SIG-M5 treated with dmso at 0.1 percent for 504 hours (cell line): Measurements from ENCODE around the gene IGFBP1.
"Not testable (repeated sequence)": the region's sequence is repeated elsewhere in the genome, so short reads cannot be mapped to it uniquely, and the experiment has no call there.

Experiments used
- DNase-seq: peaks from one replicate; lab custom pipeline; 2025; ENCODE audit not compliant: unreplicated experiment; lab: John Stamatoyannopoulos, UW

IGFBP1 gene

DNA sequence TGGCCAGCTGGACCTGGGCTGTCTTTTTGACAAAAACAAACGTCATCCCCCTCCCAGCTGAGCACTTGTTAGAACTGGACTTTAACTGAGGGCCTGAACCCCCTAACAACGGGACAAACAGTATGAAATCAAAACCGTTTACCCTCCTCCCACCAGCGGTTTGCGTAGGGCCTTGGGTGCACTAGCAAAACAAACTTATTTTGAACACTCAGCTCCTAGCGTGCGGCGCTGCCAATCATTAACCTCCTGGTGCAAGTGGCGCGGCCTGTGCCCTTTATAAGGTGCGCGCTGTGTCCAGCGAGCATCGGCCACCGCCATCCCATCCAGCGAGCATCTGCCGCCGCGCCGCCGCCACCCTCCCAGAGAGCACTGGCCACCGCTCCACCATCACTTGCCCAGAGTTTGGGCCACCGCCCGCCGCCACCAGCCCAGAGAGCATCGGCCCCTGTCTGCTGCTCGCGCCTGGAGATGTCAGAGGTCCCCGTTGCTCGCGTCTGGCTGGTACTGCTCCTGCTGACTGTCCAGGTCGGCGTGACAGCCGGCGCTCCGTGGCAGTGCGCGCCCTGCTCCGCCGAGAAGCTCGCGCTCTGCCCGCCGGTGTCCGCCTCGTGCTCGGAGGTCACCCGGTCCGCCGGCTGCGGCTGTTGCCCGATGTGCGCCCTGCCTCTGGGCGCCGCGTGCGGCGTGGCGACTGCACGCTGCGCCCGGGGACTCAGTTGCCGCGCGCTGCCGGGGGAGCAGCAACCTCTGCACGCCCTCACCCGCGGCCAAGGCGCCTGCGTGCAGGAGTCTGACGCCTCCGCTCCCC lies at the start of gene IGFBP1:
Gene IGFBP1 (plus strand): TSS at position 304 of the 808 bp plus-strand sequence. CDS start 165 bp downstream, at position 469.
- DNase-seq = no peak

DNA sequence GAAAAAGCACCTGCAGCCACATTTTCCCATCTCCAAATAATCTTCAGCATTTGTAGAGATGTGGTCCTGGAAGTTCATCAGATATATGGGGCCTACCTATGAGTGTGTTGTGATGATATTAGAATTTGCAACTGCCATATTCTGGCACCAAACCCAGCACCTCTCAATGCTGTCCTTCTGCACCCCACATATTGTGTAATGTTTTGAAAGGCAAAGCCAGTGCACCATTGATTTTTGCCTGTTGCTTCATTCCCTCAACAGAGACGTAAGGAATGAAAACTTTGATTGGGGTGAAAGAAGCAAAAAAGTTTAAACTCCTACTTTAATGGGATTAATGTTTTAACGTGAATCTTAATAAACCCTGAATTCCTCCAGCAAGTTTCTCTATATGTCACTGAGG lies 49.4 kb upstream of the IGFBP1 start:
- not testable (repeated sequence) for DNase-seq

DNA sequence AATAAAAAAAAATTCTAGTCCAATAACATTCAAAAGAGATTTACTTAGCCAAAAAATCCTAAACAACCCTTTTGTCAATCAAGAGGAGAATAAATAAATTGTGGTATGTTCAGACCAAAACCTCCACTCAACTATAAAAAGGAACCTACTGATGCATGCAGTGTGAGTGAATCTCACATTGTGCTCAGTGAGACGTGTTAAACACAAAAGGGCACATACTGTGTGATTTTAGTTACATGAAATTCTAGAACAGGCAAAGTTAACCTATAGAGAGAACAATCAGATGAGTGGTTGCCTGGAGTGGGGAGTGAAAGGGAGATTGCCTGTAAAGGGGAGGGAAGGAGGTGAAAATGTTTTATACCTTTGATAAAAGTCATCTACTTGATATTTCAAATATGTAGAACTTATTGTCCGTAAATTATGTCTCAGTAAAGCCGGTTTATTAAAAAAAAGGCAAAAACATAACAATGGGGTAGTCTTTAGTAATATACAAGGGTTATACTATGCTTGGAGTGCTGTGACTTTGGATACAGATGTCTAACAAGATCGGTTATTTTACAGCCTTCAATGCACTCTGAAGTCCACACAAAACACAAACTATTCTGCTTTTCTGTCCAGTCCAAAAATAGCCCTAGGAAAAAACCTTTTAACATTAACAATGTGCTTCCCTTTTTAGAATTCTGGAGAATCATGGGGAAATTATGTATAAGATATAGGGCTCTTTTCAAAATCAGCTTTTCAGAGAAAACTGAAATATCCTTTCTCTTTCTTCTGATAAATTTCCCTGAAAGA lies 46.2 kb upstream of the IGFBP1 start:
- DNase-seq = not testable (repeated sequence)

DNA sequence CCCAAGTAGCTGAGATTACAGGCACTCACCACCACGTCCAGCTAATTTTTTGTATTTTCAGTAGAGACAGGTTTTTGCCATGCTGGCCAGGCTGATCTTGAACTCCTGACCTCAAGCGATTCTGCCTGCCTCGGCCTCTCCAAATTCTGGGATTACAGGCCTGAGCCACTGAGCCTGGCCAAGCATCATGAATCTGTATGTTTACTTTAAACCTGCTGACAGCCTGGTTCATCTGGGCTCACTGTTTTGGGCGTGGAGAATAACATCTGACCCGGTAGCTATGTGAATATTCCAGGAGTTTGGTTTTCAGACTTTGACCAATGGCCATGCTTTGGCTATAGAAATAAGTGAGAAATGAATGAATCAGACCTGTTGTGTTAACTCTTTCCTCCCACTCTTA lies 41.8 kb upstream of the IGFBP1 start:
- DNase-seq = not testable (repeated sequence)

DNA sequence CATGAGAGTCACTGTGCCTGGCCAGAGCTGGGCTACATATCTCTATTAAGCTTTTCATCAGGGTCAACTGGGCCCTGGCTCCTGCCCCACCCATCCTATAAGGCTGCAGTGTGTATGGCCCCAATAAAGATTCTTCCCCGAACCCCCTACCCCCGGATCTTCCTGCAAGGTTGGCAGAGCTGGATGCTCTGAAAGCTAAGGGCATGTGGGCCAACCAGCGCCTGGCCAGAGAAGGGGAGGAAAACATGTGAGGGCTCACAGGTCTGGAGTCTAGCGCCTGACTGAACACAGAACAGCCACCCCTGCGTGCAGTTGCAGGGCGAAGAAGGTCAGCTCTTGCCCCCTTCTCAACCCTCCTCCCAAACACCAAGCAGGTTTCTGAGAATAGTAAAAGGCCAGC lies 39.6 kb upstream of the IGFBP1 start:
- DNase-seq = not testable (repeated sequence)

DNA sequence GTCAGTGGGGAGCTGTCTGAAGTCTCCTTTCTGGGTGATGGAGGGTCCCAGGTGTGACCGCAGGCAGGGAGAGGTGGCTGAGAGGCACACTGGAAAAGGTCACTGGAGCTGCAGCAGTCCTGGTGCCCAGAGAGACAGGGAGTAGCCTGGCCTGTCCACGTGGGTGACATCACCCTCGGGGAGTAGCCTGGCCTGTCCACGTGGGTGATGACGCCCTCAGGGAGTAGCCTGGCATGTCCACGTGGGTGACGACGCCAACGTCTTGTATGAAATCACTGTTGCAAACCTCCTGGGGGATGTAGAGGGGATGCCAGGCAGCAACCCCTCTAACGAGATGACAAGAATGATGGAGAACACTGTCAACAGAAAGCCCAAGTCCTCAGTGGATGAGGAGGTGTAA lies 35.3 kb upstream of the IGFBP1 start:
- not testable (repeated sequence) for DNase-seq

DNA sequence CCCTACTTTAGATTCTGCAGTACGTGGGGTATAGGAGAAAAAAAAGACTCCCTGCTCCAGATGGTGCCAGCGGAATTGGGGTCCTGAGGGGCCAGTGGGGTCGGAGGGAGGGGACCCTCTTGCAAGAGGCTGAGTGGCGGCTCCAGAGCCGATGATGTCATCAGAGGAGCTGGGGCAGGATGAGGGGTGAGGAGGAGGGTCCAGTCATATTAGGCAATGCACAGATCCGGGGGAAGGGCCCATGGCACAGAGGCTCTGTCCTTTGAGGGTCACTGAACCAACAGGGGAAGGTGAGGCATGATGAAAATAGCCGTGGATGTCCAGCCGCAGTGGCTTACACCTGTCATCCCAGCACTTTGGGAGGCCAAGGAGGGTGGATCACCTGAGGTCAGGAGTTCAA lies 34.8 kb upstream of the IGFBP1 start:
- DNase-seq = not testable (repeated sequence)

DNA sequence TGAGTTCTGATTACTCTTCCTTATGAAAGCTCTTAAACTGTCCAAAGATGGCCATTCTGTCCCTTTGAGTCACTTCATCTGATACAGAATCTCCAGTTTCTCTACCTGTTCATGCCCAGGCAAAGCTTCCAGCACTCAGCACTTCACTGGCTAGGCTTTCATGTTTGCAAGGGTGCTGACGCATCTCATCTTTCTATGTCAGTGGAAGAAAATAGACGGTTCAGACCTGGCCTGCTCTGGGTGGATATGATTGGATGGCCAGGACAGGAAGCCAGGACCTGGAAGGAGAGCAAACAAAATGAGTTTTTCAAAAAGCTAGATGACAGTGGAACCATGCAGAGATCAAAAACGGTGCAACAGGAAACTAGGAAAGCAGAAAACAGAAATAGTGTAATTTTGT lies 32.6 kb upstream of the IGFBP1 start:
- not testable (repeated sequence) for DNase-seq

DNA sequence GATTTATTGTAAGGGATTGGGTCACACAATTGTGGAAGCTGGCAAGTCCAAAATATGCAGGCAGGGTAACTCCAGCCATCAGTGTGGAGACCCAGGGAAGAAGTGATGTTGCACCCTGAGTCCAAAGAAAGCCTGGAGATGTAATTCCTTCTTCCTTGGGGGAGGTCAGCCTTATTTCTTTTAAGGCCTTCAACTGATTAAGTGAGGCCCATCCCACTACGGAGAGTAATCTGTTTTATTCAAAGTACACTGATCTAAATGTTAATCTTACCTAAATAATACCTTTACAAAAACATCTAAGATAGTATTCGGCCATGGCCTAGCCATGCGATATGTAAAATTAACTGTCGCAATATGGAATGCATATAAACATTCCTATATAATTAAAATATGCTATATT lies 31.4 kb upstream of the IGFBP1 start:
- DNase-seq = not testable (repeated sequence)

DNA sequence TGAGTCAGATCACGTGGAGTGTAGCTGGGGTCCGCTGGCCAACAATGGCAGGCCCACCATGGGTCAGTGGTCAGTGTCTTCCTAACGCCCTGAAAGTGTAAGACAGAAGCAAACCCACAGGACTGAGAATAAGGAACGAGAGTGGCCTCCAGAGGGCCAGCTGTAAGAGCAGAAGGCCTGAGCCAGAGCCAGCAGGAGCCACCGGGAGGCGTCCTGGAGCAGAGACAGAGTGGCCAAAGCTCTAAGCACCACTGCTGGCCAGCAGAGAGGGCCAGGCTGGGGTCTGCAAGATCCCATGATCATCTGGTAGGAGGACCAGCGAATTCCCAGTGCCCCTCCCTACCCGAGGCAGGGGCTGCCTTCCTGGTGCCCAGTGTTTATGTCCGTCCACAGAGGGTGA lies 24.6 kb upstream of the IGFBP1 start:
- no peak for DNase-seq

DNA sequence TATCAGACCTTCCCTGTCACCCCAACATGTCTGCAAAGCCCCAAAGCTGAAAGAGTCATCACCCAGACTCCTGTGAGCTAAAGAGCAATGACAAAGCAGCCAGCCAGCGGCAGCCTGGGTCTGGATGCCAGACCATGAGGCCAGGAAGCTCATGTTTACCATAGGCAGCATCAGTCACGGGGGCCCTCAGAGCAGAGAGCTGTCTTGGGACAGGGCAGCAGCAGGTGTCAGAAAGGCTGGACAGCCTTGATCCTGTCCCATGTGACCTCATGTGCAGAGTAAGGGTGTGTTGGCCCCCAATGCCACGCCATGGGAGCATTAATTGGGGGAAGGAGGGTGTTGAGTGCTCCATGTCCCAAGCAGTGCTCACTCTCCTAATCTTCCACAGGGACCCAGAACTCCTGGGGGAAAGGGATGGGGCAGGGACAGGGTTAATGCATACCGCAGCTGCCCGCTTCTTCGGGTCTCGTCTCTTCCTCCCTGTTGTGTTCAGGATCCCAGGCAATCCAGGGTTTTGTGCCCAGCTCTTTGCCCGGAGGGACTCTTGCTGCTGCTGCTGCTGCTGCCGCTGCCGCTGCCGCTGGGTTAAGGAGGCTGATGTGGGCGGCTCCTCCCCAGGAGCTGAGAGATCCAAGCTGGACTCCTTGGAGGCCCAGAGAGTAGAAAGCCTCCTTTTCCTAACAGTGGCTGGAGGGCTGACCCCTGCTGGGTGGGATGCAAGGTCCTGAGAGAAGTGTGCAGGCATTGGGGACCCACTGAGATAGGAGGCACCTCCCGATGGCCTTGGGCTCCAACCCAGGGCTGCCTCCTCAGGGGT lies 22.5 kb upstream of the IGFBP1 start:
- DNase-seq = no peak

DNA sequence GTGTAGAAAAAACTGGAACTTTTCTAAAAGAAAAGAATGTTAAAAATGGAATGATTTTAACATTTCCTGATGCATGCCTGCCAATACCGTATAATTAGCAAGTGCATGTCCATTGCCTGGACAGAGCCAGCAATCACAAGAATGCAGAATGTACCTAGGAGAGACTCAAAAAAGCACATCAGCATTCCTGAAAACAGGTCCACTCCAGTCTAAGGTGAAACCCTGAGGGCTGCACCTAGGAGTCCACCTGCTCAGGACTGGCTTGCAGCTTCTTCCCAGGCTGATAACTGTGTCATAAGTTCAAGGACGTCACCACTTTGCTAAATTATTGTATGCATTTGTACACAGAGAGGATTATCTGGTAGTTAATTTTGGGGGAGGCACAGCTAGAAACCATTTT lies 20.8 kb upstream of the IGFBP1 start:
- no peak for DNase-seq

DNA sequence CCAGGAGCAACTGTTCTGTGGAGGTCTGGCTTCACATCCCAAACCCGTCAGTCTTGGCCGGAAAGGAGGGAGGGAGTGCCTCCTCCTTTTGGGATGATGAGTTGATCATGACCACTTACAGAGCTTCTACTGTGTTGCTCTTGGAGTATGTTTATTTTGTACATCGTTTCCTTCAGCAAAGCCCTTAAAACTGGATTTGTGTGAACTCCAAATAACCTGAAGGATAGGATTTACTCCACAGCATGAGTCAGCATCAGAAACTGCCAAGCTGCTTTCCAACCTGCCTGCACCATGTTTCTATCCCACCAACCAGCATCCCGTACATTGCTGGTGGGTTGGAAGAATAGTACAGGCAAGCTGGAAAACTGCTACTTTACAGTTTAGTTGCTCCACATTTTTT lies 18.9 kb upstream of the IGFBP1 start:
- no peak for DNase-seq

DNA sequence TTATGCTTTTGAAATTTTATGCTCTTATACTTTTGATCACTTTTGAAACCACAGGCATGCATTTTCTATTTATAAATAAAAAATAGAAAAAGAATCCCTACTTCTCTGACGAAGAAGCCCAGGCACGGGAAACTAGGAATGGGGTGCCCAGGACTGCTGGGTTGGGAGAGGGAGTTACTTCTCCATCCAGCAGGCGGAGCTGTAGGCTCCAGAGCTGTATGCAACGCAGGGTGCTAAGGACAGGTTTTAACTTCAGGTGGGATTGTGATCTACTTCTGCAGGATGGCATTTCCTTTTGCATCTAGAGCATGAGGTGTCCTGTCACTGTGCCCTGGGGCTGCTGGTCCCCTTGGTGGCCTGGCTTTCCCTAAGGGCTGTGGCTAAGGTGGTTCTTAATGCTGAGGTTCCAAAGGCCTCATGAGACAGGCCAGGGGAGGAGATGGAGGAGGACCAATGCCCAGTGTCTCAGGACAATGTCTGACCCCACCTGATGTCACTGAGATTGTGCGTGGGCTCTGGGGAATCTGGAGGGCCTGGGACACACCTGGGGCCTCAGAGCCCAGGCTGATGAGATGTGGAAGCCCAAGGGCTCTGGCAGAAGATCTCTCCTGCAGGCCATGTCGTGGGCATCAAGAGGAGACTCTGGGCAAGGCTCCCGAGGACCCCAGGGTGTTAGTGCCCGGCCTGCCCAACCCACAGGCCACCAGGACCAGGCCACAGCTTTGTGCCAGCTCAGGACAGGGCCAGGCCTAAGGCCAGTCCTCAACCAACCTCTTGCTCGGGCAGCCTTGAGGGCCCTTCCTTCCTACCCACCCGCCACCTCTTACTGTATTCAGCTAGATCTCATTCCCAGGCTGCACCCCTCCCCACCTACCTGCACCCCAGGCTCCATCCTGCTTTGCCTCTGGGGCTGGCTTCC lies 15.9 kb upstream of the IGFBP1 start:
- DNase-seq = no peak

DNA sequence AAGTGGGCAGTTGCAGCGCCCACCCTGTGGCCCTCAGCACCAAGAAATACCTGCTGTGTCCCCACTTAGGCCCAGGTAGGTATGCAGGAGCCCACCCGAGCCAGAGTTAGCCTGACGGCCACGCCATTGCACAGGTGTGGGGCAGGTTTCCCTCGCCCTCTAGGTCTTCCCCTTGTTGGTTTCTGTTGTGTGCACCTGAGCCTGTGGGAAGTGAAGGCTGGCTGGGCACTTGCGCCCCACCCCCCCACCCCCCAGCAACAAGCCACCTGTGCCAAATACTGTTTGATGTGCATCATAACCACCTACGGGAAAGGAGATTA lies 15.3 kb upstream of the IGFBP1 start, which contains the start of gene CCDC201:
Gene CCDC201 (minus strand): TSS at position 48 of the 320 bp plus-strand sequence. CDS start 75 bp downstream, outside the sequence.
- DNase-seq = no peak

DNA sequence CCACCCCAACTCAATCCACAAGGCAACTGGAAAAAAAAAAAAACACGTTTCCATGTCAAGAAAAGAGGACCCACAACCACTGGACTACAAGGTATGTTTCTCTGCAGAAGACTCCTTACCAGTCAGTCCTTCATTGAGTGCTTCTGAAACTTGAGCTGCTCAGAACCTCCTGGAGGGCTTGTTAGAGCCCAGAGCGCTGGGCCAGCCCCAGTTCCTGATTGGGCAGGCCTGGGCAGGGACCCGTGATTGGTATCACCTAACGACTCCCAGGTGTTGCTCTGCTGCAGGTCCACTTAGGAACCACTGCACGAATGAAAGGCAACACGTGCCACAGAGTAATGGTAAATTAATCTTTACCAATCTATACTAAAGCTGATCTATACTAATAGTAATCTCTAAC lies 14.9 kb upstream of the IGFBP1 start:
- DNase-seq = no peak

DNA sequence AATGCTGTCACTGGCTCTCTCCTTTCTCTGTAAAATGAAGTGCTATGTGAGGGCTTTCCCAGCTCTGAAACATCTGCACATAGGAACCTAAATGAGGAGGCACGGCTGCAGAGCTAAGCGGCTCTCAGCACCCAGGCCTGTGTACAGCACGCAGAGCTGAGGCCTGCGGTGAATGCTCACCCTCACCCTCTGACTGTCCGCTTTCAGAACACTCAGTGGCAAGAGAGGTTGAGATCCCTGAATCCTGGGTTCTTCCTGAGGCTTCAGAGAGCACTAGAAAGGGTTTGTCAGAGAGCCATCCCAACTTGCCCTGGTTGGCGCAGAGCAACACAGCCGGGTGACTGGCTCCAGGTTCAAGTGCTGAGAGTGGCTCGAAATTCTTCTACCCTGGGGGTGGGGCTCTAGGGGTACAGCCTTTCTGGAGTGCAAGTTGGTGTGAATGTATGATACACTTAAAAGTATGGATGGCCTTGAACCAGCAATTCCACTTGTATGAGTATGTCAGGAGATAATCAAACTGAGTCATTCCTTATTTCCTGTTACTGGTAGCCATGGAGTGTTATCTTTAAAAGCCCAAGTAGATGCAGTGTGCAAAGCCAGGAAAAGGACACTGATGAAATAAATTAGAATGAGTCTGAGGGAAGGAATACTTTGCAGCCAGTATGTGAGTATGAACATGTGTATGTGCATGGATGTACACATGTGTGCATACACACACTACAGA lies 13.7 kb upstream of the IGFBP1 start:
- no peak for DNase-seq

DNA sequence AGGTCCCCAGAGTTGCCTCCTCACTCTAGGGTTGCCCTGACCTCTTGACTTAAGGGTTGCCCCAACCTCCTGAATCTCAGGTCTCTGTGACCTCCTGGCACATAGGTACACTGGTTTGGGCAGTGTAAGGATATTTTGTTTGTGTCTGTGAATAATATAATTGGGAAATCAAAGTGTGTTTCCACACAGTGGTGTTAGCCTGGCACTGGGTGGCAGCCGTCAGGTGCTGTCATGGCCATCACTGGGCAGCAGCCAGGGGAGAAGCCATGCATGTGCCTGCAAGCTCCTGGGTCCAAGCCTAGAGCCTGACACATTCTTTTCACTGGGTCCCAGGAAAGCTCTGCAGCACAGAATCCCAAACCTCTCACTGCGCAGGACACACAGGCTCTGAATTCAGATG lies 11.8 kb upstream of the IGFBP1 start:
- no peak for DNase-seq

DNA sequence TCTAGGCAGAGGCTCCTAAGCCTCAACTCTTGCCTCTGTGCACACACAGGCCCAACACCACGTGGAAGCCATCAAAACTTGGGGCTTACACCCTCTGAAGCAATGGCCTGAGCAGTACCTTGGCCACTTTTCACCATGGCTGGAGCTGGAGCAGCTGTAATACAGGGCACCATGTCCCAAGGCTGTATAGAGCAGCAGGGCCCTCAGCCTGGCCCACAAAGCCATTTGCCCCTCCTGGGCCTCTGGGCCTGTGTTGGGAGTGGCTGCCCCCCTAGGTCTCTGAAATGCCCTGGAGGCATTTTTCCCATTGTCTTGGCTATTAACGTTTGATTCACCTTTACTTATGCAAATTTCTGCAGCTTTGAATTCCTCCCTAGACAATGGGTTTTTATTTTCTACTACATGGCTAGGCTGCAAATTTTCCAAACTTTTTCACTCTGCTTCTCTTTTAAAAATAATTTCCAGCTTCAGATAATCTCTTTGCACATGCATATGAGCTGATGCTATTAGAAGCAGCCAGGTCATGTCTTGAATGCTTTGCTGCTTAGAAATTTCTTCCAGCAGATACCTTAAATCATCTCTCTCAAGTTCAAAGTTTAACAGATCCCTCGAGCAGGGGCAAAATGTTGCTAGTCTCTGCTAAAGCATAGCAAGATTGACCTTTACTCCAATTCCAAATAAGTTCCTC lies 9.7 kb upstream of the IGFBP1 start:
- DNase-seq = no peak
